Right renal pelvis (tissue), 4 donors: ENCODE data around the gene AMBRA1. TPM values are rescaled to one million over a fixed set of nuclear protein-coding genes. Genes with fewer than 3 reads are reported as not detected.
A peak's percentile ranks its signal among the peaks of the same experiment; 100 is the strongest.

Experiments
- DNase-seq, 4 donors: peaks; one replicate each; pipeline ENCODE4 v3.0.0-alpha.2; 2013; ENCODE audit warnings: low read depth in 4 of 4, low spot score in 3 of 4, missing footprints in 1 of 4
- polyA plus RNA-seq, 4 donors: library from polyadenylated mRNA; unstranded; fragments of 120-200 nt; gene quantifications; one replicate each; pipeline ENCODE4 v1.2.1, GENCODE V29; 2013; ENCODE audit not compliant: insufficient read length in 4 of 4

Gene AMBRA1
- polyA plus RNA-seq, 4 donors, result 24.7 to 26.9 (median 24.9) TPM

GRCh38 chr11:46617134-46617971 lies 23.5 kb upstream of the AMBRA1 start, which contains the start of the genes ATG13 and HARBI1:
ATG13 (plus strand) TSS chr11:46617553; CDS start chr11:46644292, 26,739 bp downstream.
HARBI1 (minus strand) TSS chr11:46617227; CDS start chr11:46616237, 990 bp downstream.
- peak; percentile 79 to 88 (median 82) for DNase-seq

DNA sequence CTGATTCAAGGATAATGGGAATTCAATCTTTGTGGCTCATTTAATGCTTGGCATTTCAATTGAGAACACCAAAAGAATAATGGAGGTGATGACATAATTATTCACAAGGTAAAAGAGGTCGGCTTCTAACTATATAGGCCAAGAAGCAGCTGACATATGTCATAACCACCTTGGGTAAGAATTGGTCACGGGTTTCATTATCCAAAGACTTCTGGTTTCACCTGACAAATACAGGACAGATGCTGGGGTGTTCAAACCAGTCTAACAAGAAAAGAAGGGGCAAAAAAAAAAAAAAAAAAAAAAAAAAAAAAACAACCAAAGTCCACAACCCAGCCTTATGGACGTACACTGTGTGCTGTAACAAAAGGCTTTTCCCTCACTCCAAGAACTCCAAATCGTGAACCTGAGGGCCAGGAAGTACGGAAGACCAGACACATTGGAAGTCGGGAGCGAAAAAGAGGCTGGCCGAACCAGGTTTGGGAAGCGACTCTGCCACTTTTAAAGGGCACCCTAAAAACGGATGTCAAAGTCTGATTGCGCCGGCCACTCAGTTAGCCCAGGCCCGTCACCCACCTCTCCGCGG lies 22.8 kb upstream of the AMBRA1 start:
- DNase-seq, result peak in 1 of 4 donors; percentile 6

- DNase-seq, result no peak
These were observed 21.9 kb upstream of the AMBRA1 start for GRCh38 chr11:46615756-46616155.

GRCh38 chr11:46612326-46612725 lies 18.5 kb upstream of the AMBRA1 start:
- no peak for DNase-seq

DNA sequence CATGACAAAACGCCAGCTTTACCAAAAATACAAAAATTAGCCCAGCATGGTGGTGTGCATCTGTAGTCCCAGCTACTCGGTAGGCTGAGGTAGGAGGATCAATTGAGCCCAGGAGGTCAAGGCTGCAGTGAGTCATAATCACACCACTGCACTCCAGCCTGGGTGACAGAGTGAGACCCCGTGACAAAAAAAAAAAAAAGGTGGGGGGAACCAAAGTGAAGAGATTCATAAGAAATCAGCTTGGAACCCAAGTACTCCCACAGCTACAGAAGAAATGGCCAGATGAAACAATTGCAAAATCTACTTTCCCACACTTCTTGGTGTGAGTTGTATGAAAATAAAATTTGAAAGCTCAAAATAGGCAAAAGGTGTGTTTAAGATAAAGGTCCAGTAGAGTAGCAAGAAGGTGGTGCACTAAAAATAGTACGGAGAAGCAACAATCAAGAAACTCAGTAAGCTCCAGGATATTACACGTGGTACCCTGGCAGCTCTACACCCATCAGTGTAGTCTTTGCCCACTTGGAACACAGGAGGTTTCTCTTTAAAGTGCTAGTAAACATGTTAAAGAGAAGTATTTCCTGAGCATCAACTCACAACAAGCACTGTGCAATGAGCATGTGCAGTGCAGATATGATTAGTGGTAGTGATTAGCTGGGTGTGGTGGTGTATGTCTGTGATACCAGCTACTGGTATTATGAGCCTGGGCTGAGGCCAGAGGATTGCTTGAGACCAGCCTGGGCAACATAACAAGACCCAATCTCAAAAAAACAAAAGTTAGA lies 17.9 kb upstream of the AMBRA1 start:
- no peak for DNase-seq

- DNase-seq, result no peak
These were observed 15.6 kb upstream of the AMBRA1 start for GRCh38 chr11:46609386-46609785.

GRCh38 chr11:46607516-46607915 lies 13.7 kb upstream of the AMBRA1 start:
- DNase-seq, result no peak

DNA sequence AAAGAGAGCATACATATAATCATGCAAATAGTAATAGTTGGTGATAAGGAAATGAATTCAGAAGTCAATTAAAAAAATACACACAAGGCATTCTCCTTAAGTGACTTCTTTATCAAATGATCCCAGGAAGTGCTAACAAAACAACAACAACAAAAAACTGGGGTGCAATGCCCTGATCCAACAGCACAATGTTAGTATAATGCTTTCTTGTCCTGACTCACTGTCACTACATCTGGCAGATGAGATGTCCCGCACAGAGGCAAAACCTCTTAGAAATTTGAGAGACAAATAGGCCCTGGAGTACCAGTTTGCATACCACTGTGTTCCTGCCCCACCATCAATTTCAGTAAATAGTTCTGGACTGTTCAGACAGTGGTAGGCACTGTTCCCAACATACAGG lies 11.0 kb upstream of the AMBRA1 start:
- no peak for DNase-seq

- no peak for DNase-seq
These were observed 10.0 kb upstream of the AMBRA1 start for GRCh38 chr11:46603704-46604308.

DNA sequence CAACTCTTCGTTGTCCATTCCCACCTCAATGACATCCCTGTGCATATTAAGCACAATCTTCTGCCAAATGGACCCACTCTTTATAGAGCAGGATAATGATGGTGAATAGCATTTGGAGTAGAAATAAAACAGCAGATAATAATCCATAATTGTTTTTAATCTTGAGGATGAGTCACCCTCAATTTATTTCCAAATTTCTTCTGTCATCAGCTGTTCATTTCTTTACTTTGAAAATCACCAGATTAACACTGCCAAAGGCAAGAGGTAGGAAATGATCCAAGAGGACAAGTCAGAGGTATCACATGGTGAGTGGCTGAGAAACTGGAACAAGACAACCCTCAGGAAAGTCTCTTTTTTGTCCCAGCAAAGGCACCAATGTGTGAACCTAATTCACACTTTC lies 7.3 kb upstream of the AMBRA1 start:
- no peak for DNase-seq

DNA sequence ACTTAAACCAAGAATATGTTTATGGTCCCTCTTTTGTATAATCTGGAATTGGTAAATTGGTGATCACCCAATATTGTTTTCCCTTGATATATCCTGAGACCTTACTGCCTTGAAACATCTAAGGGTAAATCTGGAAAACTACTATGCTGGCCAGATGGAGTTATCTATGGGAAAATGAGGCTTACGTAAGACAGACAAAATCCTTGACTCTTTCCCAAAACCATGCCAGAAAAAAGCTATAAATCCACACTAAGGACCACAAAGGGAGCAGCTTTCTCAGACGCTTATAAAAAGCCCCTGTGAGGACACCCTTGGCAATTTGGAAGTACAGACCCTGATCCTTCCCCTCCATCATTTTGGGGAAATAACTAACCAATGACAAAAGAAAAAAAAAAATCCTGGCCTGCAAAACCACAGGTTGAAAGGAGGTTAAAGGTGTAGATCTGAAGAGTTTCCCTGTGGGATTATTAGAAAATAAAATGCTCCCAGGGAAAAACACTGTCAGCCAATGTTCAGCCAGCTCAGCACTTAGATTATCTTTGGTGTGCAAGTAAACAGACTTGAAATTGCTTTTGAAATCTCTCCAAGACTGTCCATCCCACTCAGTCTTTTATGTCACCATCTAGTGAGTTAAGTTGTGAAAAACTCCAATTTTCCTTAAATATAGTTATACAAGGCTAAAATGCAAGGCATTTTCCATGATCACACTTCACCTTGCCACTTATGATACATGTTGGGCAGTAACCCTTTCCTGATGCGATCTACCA lies 6.6 kb upstream of the AMBRA1 start:
- DNase-seq, result no peak

GRCh38 chr11:46599340-46600193 lies 5.7 kb upstream of the AMBRA1 start:
- DNase-seq, result no peak

DNA sequence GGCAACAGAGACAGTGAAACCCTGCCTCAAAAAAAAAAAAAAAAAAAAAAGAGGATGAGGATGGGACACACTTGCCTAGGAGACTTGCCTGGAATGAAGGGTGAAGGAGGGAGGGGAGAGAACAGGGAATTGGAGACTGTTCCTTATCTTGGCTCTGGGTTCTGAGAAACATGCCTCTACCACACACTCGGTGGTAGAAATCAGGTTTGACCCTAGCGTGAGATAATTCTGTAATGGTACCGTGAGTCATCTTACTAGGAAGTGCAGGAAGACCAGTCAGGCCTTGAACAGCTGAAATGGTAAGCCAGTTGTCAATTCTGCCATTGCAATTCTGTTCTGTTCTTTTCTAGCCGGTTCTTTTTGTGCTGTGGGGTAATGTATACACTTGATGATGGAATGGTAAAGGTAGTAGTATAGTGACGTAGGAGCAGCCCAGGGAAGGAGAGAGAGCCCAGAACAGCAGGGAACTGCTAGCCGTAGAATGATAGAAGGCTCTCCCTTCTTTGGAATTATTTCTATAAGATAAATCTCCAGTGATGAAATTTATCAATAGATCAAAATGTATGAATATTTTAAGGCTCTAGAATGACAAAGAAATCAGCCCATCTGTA lies 3.9 kb upstream of the AMBRA1 start:
- no peak for DNase-seq

GRCh38 chr11:46597155-46597554 lies 3.3 kb upstream of the AMBRA1 start:
- DNase-seq, result no peak

- DNase-seq, result no peak
These were observed 962 bp upstream of the AMBRA1 start for GRCh38 chr11:46594785-46595184.

DNA sequence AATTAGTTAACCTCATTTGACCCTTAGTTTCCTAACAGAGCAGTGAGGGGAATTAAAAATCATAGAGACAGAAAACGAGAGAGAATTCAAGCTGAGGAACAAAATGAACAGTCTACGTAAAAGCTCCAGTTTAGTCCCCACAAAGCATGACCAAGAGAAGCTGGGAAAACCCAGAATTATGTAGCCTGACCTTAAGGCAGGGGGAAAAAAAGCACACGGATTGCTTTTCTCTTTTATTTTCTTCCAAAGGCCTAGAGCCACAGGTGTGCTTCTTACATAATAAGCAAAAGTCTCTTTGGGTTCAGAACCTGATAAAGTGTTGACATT lies 514 bp upstream of the AMBRA1 start:
- DNase-seq, result no peak

DNA sequence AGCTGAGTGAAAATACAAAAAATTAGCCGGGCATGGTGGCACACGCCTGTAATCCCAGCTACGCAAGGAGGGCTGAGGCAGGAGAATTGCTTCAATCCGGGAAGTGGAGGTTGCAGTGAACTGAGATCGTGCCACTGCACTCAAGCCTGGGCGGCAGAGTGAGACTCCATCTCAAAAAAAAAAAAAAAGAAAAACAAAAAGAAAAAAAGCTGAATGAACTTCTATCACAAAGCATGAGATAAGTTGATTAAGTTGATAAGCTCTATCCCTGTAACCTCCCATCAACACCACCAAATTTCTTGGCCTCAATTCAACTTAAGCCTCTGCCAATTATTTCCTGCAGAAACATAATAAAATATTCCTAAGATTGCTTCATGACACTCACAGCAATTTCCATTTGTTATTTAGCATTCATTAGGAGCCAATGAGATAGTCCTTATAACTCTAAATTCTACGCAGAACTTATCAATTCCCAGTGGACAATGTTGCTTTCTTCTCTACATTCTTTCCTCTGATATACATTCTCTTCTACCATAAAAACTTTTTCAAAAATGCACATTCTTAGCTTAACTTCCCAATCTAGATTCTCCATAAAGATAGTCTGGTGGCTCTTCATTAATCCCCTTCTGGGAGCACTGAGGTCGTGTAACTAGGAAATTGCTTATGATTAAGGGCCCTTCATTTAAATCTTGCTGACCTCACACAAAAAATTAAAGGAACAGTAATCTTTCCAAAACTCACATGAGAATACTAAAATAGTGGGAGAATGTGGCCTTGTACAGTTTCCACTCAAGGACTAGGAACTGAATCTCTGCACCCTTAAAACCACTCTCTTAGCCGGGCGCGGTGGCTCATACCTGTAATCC lies 2.9 kb downstream of the AMBRA1 start:
- DNase-seq, result no peak

- no peak for DNase-seq
These were observed 4.9 kb downstream of the AMBRA1 start for GRCh38 chr11:46588915-46589314.
